MM.1S (cell line): Measurements from ENCODE around the gene CORO2A.

Source experiments
- DNase-seq: peaks from one replicate; pipeline ENCODE4 v3.0.0-alpha.2; 2015
- H2AFZ ChIP-seq: fragments of 300-600 bp; sonication (generic); 2 replicates; pipeline ENCODE4 v1.6.0; 2016; ENCODE audit warnings: antibody characterized with exemption, low read length
- H3F3A ChIP-seq: fragments of 300-600 bp; sonication (generic); 2 replicates; pipeline ENCODE4 v1.6.1; 2016; ENCODE audit warnings: mild to moderate bottlenecking, antibody characterized with exemption, low read length, moderate library complexity, mixed read lengths; ENCODE audit not compliant: insufficient read depth
- H3K27ac ChIP-seq: fragments of 300-600 bp; sonication (generic); 2 replicates; pipeline ENCODE4 v1.5.1; 2016; ENCODE audit warnings: mild to moderate bottlenecking, low read length
- H3K27me3 ChIP-seq: fragments of 300-600 bp; sonication (generic); replicated peaks from 2 replicates; pipeline ENCODE4 v1.6.0; 2016; ENCODE audit warnings: low read length; ENCODE audit not compliant: insufficient read depth
- H3K36me3 ChIP-seq: fragments of 300-600 bp; sonication (generic); replicated peaks from 2 replicates; pipeline ENCODE4 v1.6.1; 2016; ENCODE audit warnings: mild to moderate bottlenecking, low read length, mixed read lengths; ENCODE audit not compliant: insufficient read depth
- H3K4me1 ChIP-seq: fragments of 300-600 bp; sonication (generic); 2 replicates; pipeline ENCODE4 v1.6.1; 2016; ENCODE audit warnings: low read length, mixed read lengths
- H3K4me2 ChIP-seq: fragments of 300-600 bp; sonication (generic); 2 replicates; pipeline ENCODE4 v1.6.0; 2016; ENCODE audit warnings: low read depth, low read length
- H3K4me3 ChIP-seq: fragments of 300-600 bp; sonication (generic); 2 replicates; pipeline ENCODE4 v1.5.1; 2016; ENCODE audit warnings: low read length, mixed read lengths
- H3K79me2 ChIP-seq: fragments of 300-600 bp; sonication (generic); 2 replicates; pipeline ENCODE4 v1.6.1; 2016; ENCODE audit warnings: mixed run types, low read length, mixed read lengths
- H3K9ac ChIP-seq: fragments of 300-600 bp; sonication (generic); 2 replicates; pipeline ENCODE4 v1.6.1; 2016; ENCODE audit warnings: low read length, mixed read lengths
- H3K9me2 ChIP-seq: fragments of 300-600 bp; sonication (generic); replicated peaks from 2 replicates; pipeline ENCODE4 v1.6.1; 2016; ENCODE audit warnings: mild to moderate bottlenecking, low read length, mixed read lengths; ENCODE audit not compliant: insufficient read depth
- H3K9me3 ChIP-seq: fragments of 300-600 bp; sonication (generic); replicated peaks from 2 replicates; pipeline ENCODE4 v1.6.1; 2016; ENCODE audit warnings: mild to moderate bottlenecking, low read length, mixed read lengths; ENCODE audit not compliant: insufficient read depth
- H4K20me1 ChIP-seq: fragments of 300-600 bp; sonication (generic); 2 replicates; pipeline ENCODE4 v1.6.1; 2016; ENCODE audit warnings: mild to moderate bottlenecking, low read length, moderate library complexity, mixed read lengths; ENCODE audit not compliant: insufficient read depth
- CTCF ChIP-seq: fragments of 300-600 bp; sonication (generic); IDR thresholded peaks from 2 replicates; pipeline ENCODE4 v1.5.1; 2016; ENCODE audit warnings: antibody characterized with exemption, low read length, mixed read lengths
- EZH2 ChIP-seq: fragments of 300-600 bp; sonication (generic); optimal IDR thresholded peaks from 2 replicates; pipeline ENCODE3; 2017; ENCODE audit warnings: low read depth, mild to moderate bottlenecking, antibody characterized with exemption, low read length, mixed read lengths
- EZH2phosphoT487 ChIP-seq: fragments of 300-600 bp; sonication (generic); IDR thresholded peaks from 2 replicates; pipeline ENCODE4 v1.6.1; 2018; ENCODE audit warnings: antibody characterized with exemption, low read length

CORO2A gene

GRCh38 chr9:98135558-98135934 lies 56.9 kb downstream of the CORO2A start:
- Histone ChIP-seq H3K4me3 (no peak overlapping the region), H3F3A (no peaks in the 10 kb centered on the region), H3K27ac (no peak overlapping the region), H3K79me2 (no peaks in the 10 kb centered on the region), H3K9me2 (no peaks in the 10 kb centered on the region), H4K20me1 (no peaks in the 10 kb centered on the region), H3K9ac (no peak overlapping the region), H3K4me2 (no peak overlapping the region), H3K9me3 (no peaks in the 10 kb centered on the region), H3K36me3 (no peaks in the 10 kb centered on the region), H2AFZ (no peak overlapping the region), H3K4me1 (0 out of 2 replicates have a peak, but pooled peaks cover 4% of the 10 kb centered on the region), H3K27me3 (no peaks in the 10 kb centered on the region)
- DNase-seq: no peak
- TF ChIP-seq CTCF: no peak
- TF ChIP-seq EZH2phosphoT487: no peak
- no peak for TF ChIP-seq EZH2

- Histone ChIP-seq H3K27me3 (no peaks in the 10 kb centered on the region), H3K4me1 (0 out of 2 replicates have a peak, but pooled peaks cover 4% of the 10 kb centered on the region), H3K4me2 (no peak overlapping the region), H3F3A (no peaks in the 10 kb centered on the region), H3K36me3 (no peaks in the 10 kb centered on the region), H3K79me2 (no peaks in the 10 kb centered on the region), H3K4me3 (no peak overlapping the region), H3K9ac (no peak overlapping the region), H2AFZ (no peak overlapping the region), H3K9me3 (no peaks in the 10 kb centered on the region), H4K20me1 (no peaks in the 10 kb centered on the region), H3K9me2 (no peaks in the 10 kb centered on the region), H3K27ac (no peak overlapping the region)
- TF ChIP-seq EZH2 (no peak), CTCF (no peak), EZH2phosphoT487 (no peak)
- no peak for DNase-seq
Measured at GRCh38 chr9:98134702-98135557, 57.5 kb downstream of the CORO2A start.

- H3K36me3 ChIP-seq: no peaks in the 10 kb centered on the region
- H3K4me3 ChIP-seq: no peak overlapping the region
- no peaks in the 10 kb centered on the region for H3F3A ChIP-seq
- H3K27me3 ChIP-seq: no peaks in the 10 kb centered on the region
- H3K79me2 ChIP-seq: no peaks in the 10 kb centered on the region
- DNase-seq: peak; percentile 51
- no peak overlapping the region for H2AFZ ChIP-seq
- H4K20me1 ChIP-seq: no peaks in the 10 kb centered on the region
- H3K9me3 ChIP-seq: no peaks in the 10 kb centered on the region
- H3K9me2 ChIP-seq: no peaks in the 10 kb centered on the region
- H3K27ac ChIP-seq: no peak overlapping the region
- no peak overlapping the region for H3K4me2 ChIP-seq
- TF ChIP-seq CTCF (0 out of 2 replicates have a peak, but pooled peaks have one; percentile 3), EZH2 (no peak)
- no peak overlapping the region for H3K9ac ChIP-seq
- peaks cover 10% of the 10 kb centered on the region; the same call in 1 of the 2 replicates for H3K4me1 ChIP-seq
Measured at GRCh38 chr9:98132806-98133631, 59.4 kb downstream of the CORO2A start.
